MG63 (cell line): ENCODE data around the gene CAMK2A. TPM values are rescaled to one million over a fixed set of nuclear protein-coding genes. Genes with fewer than 3 reads are reported as not detected.

Experiments used
- DNase-seq: peaks from one replicate; pipeline ENCODE4 v3.0.0-alpha.2; 2020
- H3K27me3 ChIP-seq: fragments of 250-450 bp; sonication (Bioruptor Pico); 2 replicates; pipeline ENCODE4 v1.5.1; 2020; ENCODE audit warnings: mild to moderate bottlenecking, moderate library complexity
- H3K36me3 ChIP-seq: fragments of 250-450 bp; sonication (Bioruptor Pico); 2 replicates; pipeline ENCODE4 v1.5.1; 2020; ENCODE audit warnings: mild to moderate bottlenecking, moderate library complexity
- H3K4me3 ChIP-seq: fragments of 250-450 bp; sonication (Bioruptor Pico); 2 replicates; pipeline ENCODE4 v1.5.1; 2020; ENCODE audit warnings: mild to moderate bottlenecking, moderate library complexity
- H3K9me3 ChIP-seq: fragments of 250-450 bp; sonication (Bioruptor Pico); 2 replicates; pipeline ENCODE4 v1.5.1; 2020; ENCODE audit warnings: mild to moderate bottlenecking, moderate library complexity
- total RNA-seq: library from RNA; depleted of rRNA; stranded (reverse); fragments of >200 nt; shearing (Covaris generic); gene quantifications from 2 replicates; pipeline ENCODE4 v1.2.3, GENCODE V29; 2014; ENCODE audit warnings: low replicate concordance

The CAMK2A gene
- total RNA-seq, 1 experiment from 2014 or later = 0.56 TPM

DNA sequence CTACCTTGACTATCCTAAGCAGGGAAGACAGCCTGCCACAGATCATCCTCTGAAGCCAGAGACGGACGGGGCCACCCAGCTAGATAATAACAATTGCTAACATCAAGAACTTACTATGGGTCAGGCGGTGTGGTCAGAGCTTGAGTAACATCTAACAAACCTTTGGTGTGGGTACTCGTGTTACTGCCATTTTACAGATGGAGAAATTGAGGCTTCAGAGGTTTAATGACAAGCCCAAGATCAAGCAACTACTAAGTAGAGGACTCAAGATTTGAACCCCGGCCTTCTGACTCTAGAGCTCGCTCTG lies 29.9 kb upstream of the CAMK2A start:
- no peaks in the 10 kb centered on the region for H3K9me3 ChIP-seq
- no peak overlapping the region for H3K4me3 ChIP-seq
- DNase-seq = no peak
- no peaks in the 10 kb centered on the region for H3K36me3 ChIP-seq
- H3K27me3 ChIP-seq = no peaks in the 10 kb centered on the region

- Histone ChIP-seq H3K27me3 (no peaks in the 10 kb centered on the region), H3K36me3 (no peaks in the 10 kb centered on the region), H3K4me3 (no peak overlapping the region), H3K9me3 (no peaks in the 10 kb centered on the region)
- DNase-seq = peak; percentile 42
These were observed 29.3 kb upstream of the CAMK2A start for GRCh38 chr5:150318613-150319483.

DNA sequence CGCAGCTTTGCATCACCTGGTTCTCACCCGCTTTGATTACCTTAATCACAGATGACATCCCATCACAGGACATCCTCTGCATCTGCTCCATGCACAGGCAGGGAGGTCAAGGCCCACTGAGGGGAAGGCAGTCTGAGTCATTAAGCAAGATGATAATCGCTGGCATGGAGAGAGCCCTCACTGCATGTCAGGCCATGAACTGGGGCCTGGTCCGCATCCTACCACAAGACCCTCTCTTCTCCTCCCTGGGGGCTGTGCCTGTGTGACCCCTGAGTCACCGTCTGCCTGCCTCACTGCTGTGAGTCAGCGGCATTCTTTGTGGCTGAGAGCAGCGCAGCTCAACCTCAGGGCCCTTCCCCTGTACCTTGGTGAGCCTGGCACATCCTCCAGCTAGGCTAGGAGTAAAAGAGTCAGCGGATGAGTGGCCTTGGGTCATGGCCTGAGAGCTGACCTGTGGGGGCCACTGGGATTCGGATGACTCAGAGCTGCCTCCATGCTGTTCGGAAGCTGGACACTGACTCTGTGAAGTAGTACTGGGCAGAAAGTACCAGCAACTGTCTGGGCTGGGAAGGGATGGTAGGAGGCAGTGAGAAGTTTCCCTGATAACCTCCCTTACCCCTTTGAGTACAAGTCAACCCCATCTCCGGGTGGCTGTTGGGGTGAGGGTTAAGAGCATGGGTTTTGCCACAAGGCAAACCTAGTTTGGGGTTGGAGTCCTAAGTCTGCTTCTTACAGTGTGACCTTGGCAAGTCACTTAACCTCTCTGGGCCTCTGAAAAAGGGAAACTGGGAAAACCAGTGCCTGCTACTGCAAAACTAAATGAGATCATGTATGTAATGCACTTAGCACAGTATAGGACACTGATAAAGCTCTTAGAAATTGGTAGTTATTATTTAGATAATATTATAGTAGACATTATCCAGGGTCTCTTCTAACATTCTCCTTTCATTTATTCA lies 27.8 kb upstream of the CAMK2A start:
- Histone ChIP-seq H3K4me3 (no peak overlapping the region), H3K9me3 (no peaks in the 10 kb centered on the region), H3K27me3 (no peaks in the 10 kb centered on the region), H3K36me3 (no peaks in the 10 kb centered on the region)
- peak; percentile 100 for DNase-seq

- no peak overlapping the region for H3K4me3 ChIP-seq
- no peaks in the 10 kb centered on the region for H3K27me3 ChIP-seq
- no peak for DNase-seq
These were observed 26.7 kb upstream of the CAMK2A start for GRCh38 chr5:150316320-150316719.

DNA sequence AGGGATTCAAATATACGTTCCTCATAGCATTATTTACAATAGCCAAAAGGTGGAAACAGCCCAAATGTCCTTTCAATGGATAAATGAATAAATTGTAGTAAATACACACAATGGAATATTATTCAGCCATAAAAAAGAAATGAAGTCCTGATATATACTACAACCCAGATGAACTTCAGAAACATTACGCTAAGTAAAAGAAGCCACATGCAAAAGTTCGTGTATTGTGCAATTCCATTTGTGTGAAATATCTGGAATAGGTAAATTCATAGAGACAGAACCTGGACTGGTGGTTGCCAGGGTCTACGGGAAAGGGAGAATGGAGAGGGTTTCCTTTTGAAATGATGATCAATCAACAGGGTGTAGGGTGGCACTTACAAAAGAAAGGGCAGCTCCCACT lies 25.7 kb upstream of the CAMK2A start:
- DNase-seq = no peak
- Histone ChIP-seq H3K9me3 (no peaks in the 10 kb centered on the region), H3K4me3 (no peak overlapping the region), H3K36me3 (no peaks in the 10 kb centered on the region), H3K27me3 (no peaks in the 10 kb centered on the region)

More at GRCh38 chr5:150316320-150316719, 26.7 kb upstream of the CAMK2A start:
- Histone ChIP-seq H3K9me3 (no peaks in the 10 kb centered on the region), H3K36me3 (no peaks in the 10 kb centered on the region)

DNA sequence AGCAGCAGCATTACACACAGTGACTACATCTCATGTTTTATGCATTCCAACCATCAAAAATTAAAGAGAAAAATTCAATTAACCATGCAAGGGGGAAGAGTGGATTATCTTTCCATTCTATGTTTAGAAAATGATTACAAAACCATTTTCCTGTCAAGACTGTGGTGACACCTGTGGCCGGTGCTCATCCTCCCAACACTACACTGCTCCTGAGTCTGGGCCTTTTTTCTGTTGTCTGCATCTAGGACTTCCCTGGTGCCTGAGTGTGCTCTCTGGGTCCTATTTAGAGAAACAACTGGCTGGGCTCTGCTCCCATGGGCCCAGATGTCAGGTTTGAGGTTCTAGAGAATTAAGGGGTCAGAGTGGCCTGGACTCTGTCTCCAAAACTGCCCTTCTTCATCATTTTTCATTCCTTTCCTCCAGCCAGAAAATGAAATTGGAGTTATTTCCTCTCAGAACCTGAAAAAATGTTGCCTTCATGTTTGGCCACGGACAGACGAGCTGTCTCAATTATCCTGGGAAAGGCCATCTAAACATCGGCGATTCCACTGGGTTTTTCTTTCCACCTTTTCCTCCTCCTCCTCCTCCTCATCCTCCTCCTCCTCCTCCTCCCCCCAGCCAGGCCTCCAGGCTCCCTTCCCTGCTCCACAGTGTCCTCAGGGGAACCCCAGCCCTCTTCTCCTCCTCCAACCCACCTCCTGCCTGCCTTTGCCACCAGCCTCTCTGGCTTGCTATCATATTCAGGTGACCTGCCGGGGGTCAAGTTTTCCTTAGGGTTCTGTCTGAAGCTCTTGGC lies 24.5 kb upstream of the CAMK2A start:
- Histone ChIP-seq H3K9me3 (no peaks in the 10 kb centered on the region), H3K4me3 (no peak overlapping the region), H3K36me3 (no peaks in the 10 kb centered on the region), H3K27me3 (no peaks in the 10 kb centered on the region)
- DNase-seq = no peak

DNA sequence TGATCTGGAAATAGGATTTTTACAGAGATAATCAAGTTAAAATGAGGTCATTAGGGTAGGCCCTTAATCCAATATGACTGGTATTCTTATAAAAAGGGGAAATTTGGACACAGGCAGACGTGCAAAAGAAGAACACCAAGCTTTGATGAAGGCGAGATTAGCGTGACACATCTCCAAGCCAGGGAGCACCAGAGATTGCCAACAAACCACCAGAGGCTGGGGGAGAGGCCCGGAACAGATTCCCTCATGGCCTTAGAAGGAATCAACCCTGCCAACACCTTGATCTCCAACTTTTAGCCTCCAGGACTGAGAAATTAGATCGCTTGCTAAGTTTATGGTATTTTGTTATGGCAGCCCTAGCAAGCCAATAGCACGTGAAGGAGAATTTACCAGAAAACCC lies 23.9 kb upstream of the CAMK2A start:
- DNase-seq = peak; percentile 49
- H3K4me3 ChIP-seq = no peak overlapping the region
- no peaks in the 10 kb centered on the region for H3K36me3 ChIP-seq
- no peaks in the 10 kb centered on the region for H3K27me3 ChIP-seq
- no peaks in the 10 kb centered on the region for H3K9me3 ChIP-seq

GRCh38 chr5:150312518-150312917 lies 22.9 kb upstream of the CAMK2A start:
- Histone ChIP-seq H3K4me3 (no peak overlapping the region), H3K9me3 (no peaks in the 10 kb centered on the region), H3K27me3 (no peaks in the 10 kb centered on the region), H3K36me3 (no peaks in the 10 kb centered on the region)
- DNase-seq = no peak

DNA sequence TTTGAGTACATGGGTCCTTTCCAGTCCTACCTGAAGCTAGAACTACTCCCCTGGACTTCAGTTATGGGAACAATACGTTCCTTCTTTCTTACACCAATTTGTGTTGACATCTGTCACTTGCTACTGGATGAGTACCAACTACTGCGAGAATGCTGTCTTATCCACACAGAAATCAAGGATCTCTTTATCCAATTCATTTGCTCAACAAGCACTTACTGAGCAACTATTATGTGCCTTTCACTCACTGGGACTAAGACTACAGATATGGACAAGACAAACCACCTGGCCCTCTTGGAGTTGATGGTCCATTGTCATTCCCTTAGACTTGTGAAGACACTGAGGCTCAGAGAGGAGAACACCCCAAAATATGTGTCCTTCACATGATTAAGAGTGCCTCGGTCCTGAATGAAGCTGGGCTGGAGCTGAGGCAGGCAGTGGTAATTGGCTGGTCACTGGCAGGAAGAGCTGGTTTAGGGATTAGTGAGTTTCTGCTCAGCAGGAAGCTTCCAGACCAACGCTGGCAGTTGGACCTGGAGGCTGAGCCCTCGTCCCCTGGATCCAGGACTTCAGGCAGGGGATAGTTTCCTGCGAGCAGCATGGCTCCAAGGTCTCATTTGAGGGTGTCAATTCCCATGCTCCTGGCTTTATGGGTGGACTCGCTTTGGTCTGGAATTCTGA lies 21.6 kb upstream of the CAMK2A start:
- Histone ChIP-seq H3K36me3 (no peaks in the 10 kb centered on the region), H3K27me3 (no peaks in the 10 kb centered on the region), H3K4me3 (no peak overlapping the region), H3K9me3 (no peaks in the 10 kb centered on the region)
- peak; percentile 64 for DNase-seq

DNA sequence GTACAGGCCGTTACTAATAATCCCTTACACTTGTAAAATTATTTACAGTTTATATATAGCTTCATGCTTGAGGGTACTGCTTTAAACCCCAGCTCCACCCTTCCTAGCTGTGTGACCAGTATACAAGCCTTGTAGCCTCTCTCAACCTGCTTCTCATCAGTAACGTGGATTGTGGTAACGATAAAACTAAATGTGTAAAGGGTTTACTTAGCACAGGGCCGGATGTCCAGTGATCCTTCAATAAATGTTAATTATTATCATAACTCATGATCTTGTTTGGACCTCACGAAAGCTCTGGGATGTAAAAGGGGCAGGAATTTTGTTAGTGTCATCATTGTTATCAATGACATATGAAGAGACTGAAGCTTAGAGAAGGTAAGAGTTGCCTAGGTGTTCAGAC lies 20.7 kb upstream of the CAMK2A start:
- no peaks in the 10 kb centered on the region for H3K36me3 ChIP-seq
- no peak for DNase-seq
- H3K9me3 ChIP-seq = no peaks in the 10 kb centered on the region

GRCh38 chr5:150309886-150310239 lies 20.3 kb upstream of the CAMK2A start:
- Histone ChIP-seq H3K9me3 (no peaks in the 10 kb centered on the region), H3K27me3 (no peaks in the 10 kb centered on the region), H3K36me3 (no peaks in the 10 kb centered on the region), H3K4me3 (no peak overlapping the region)
- no peak for DNase-seq

More for the DNA sequence above, 20.7 kb upstream of the CAMK2A start:
- Histone ChIP-seq H3K4me3 (no peak overlapping the region), H3K27me3 (no peaks in the 10 kb centered on the region)

GRCh38 chr5:150309101-150309885 lies 19.7 kb upstream of the CAMK2A start:
- Histone ChIP-seq H3K9me3 (no peaks in the 10 kb centered on the region), H3K36me3 (no peaks in the 10 kb centered on the region), H3K4me3 (no peak overlapping the region), H3K27me3 (no peaks in the 10 kb centered on the region)
- no peak for DNase-seq

- Histone ChIP-seq H3K27me3 (no peaks in the 10 kb centered on the region), H3K4me3 (no peak overlapping the region), H3K9me3 (no peaks in the 10 kb centered on the region), H3K36me3 (no peaks in the 10 kb centered on the region)
- no peak for DNase-seq
These were observed 18.2 kb upstream of the CAMK2A start for GRCh38 chr5:150307617-150308426.

- Histone ChIP-seq H3K36me3 (no peaks in the 10 kb centered on the region), H3K27me3 (no peaks in the 10 kb centered on the region), H3K9me3 (no peaks in the 10 kb centered on the region), H3K4me3 (no peak overlapping the region)
- DNase-seq = no peak
These were observed 17.2 kb upstream of the CAMK2A start for GRCh38 chr5:150306775-150307174.

GRCh38 chr5:150305557-150305956 lies 16.0 kb upstream of the CAMK2A start:
- no peaks in the 10 kb centered on the region for H3K36me3 ChIP-seq
- no peak for DNase-seq
- no peak overlapping the region for H3K4me3 ChIP-seq
- H3K27me3 ChIP-seq = no peaks in the 10 kb centered on the region
- no peaks in the 10 kb centered on the region for H3K9me3 ChIP-seq
